Activated CD4-positive, alpha-beta memory T cell treated with anti-CD3 and anti-CD28 coated beads for 36 hours (primary cell): Measurements from ENCODE around the gene LDHA. TPM values are rescaled to one million over a fixed set of nuclear protein-coding genes. Genes with fewer than 3 reads are reported as not detected.

Experiments used
- CTCF ChIA-PET: fragments of 350-600 bp; sonication (Branson Sonifier 250); formaldehyde crosslinking; loops from one replicate; lab custom pipeline; 2021; ENCODE audit warnings: antibody characterized with exemption, inconsistent platforms; lab: Charles Lee
- POLR2A ChIA-PET: fragments of 350-600 bp; sonication (Branson Sonifier 250); formaldehyde crosslinking; loops from one replicate; lab custom pipeline; 2021; ENCODE audit warnings: antibody characterized with exemption; lab: Charles Lee
- DNase-seq: peaks from one replicate; pipeline ENCODE4 v3.0.0-alpha.2; 2020
- H3K27ac Mint-ChIP-seq: one replicate; pipeline ENCODE4 v1.8.0; 2021; ENCODE audit warnings: mixed read lengths
- H3K27me3 Mint-ChIP-seq: one replicate; pipeline ENCODE4 v1.8.0; 2021; ENCODE audit warnings: mixed read lengths
- H3K36me3 Mint-ChIP-seq: one replicate; pipeline ENCODE4 v1.8.0; 2021; ENCODE audit warnings: mixed read lengths
- H3K4me1 Mint-ChIP-seq: one replicate; pipeline ENCODE4 v1.8.0; 2021; ENCODE audit warnings: low read depth, mixed read lengths
- H3K4me3 Mint-ChIP-seq: one replicate; pipeline ENCODE4 v1.8.0; 2021; ENCODE audit warnings: mild to moderate bottlenecking, mixed read lengths
- H3K9me3 Mint-ChIP-seq: one replicate; pipeline ENCODE4 v1.8.0; 2021; ENCODE audit warnings: mixed read lengths
- intact Hi-C: fragments of 100-400 bp; cut with micrococcal nuclease; formaldehyde crosslinking; loops from one replicate; pipeline ENCODE4 v1.15.1; 2023
- microRNA-seq: library from miRNA; unstranded; fragments of <30 nt; microRNA quantifications from one replicate; pipeline ENCODE4 v1.2.0, GENCODE V29; 2022; ENCODE audit warnings: borderline number of aligned reads, borderline microRNAs expressed, borderline replicate concordance
- total RNA-seq, 2 experiments: library from RNA; stranded (reverse); gene quantifications; one replicate each; pipeline ENCODE4 v1.2.3, GENCODE V29; 2021

LDHA gene
- total RNA-seq, 2 experiments from 2014 or later, result 1,556 to 1,579 TPM

- no peak overlapping the region for H3K4me3 Mint-ChIP-seq
- CTCF ChIA-PET, result no interaction called here
- DNase-seq, result no peak
- no peak overlapping the region for H3K27ac Mint-ChIP-seq
- H3K27me3 Mint-ChIP-seq, result no peaks in the 10 kb centered on the region
- H3K4me1 Mint-ChIP-seq, result peaks cover 4% of the 10 kb centered on the region
- intact Hi-C loops, result no loop called here
- POLR2A ChIA-PET, result no interaction called here
- peaks cover 12% of the 10 kb centered on the region for H3K9me3 Mint-ChIP-seq
- no peaks in the 10 kb centered on the region for H3K36me3 Mint-ChIP-seq
These were observed 35.0 kb downstream of the LDHA start for GRCh38 chr11:18429332-18429731.

GRCh38 chr11:18438691-18439090 lies 44.3 kb downstream of the LDHA start:
- intact Hi-C loops, result no loop called here
- ChIA-PET POLR2A (no interaction called here), CTCF (no interaction called here)
- Mint-ChIP-seq H3K4me1 (no peaks in the 10 kb centered on the region), H3K4me3 (no peak overlapping the region), H3K27ac (no peak overlapping the region), H3K27me3 (peaks cover 3% of the 10 kb centered on the region), H3K9me3 (peaks cover 8% of the 10 kb centered on the region), H3K36me3 (no peaks in the 10 kb centered on the region)
- no peak for DNase-seq

GRCh38 chr11:18449251-18449650 lies 54.9 kb downstream of the LDHA start:
- ChIA-PET CTCF (no interaction called here), POLR2A (no interaction called here)
- Mint-ChIP-seq H3K4me3 (no peak overlapping the region), H3K36me3 (no peaks in the 10 kb centered on the region), H3K9me3 (no peaks in the 10 kb centered on the region), H3K27me3 (peaks cover 2% of the 10 kb centered on the region), H3K27ac (no peak overlapping the region), H3K4me1 (no peaks in the 10 kb centered on the region)
- intact Hi-C loops, result no loop called here
- DNase-seq, result no peak

GRCh38 chr11:18452927-18453326 lies 58.6 kb downstream of the LDHA start:
- CTCF ChIA-PET, result interaction anchor here (0.6 to 0.7 kb wide), 2 partner anchors 11 to 211 kb away, joined by 3 read pairs; no protein-coding TSS in a partner anchor
- POLR2A ChIA-PET, result no interaction called here
- H3K27ac Mint-ChIP-seq, result no peak overlapping the region
- H3K27me3 Mint-ChIP-seq, result peaks cover 6% of the 10 kb centered on the region
- H3K36me3 Mint-ChIP-seq, result no peaks in the 10 kb centered on the region
- no peaks in the 10 kb centered on the region for H3K9me3 Mint-ChIP-seq
- intact Hi-C loops, result no loop called here
- no peak overlapping the region for H3K4me3 Mint-ChIP-seq
- H3K4me1 Mint-ChIP-seq, result no peaks in the 10 kb centered on the region
- no peak for DNase-seq

- Mint-ChIP-seq H3K9me3 (no peaks in the 10 kb centered on the region), H3K27ac (no peak within 1 kb of the TSS), H3K27me3 (peaks cover 4% of the 10 kb centered on the region), H3K36me3 (no peaks in the 10 kb centered on the region), H3K4me1 (no peaks in the 10 kb centered on the region), H3K4me3 (peak within 1 kb of the TSS; percentile 14)
- POLR2A ChIA-PET, result interaction anchor here (0.5 kb wide), 1 partner anchor 23 kb away, joined by 3 read pairs; no protein-coding TSS in a partner anchor
- DNase-seq, result peak; percentile 17
- intact Hi-C loops, result no loop called here
- CTCF ChIA-PET, result no interaction called here
These were observed 61.5 kb downstream of the LDHA start, which contains the start of gene LDHAL6A for GRCh38 chr11:18455686-18456372. Gene LDHAL6A, plus strand, starts transcription at chr11:18455856. Its CDS starts 825 bp downstream, at chr11:18456681.

- POLR2A ChIA-PET, result no interaction called here
- intact Hi-C loops, result no loop called here
- Mint-ChIP-seq H3K36me3 (no peaks in the 10 kb centered on the region), H3K27ac (no peak overlapping the region), H3K4me1 (no peaks in the 10 kb centered on the region), H3K4me3 (no peak overlapping the region), H3K27me3 (peaks cover 4% of the 10 kb centered on the region), H3K9me3 (no peaks in the 10 kb centered on the region)
- CTCF ChIA-PET, result no interaction called here
- DNase-seq, result no peak
These were observed 63.1 kb downstream of the LDHA start for GRCh38 chr11:18457450-18457849.

Small RNA genes lying within 50 kb of the gene (microRNA-seq; reads per million reads assigned to microRNA genes)
- gene MIR3159, result not detected

Other genes with a start within 250 kb of the LDHA start
- gene MRGPRX4, start 221.7 kb upstream of the LDHA start, total RNA-seq, result not detected
- not detected for gene SAA4, start 157.8 kb upstream of the LDHA start, total RNA-seq
- not detected for gene SAA2, start 145.9 kb upstream of the LDHA start, total RNA-seq
- gene SAA1, start 128.3 kb upstream of the LDHA start, total RNA-seq, result not detected
- gene HPS5, start 72.4 kb upstream of the LDHA start, total RNA-seq, result 10 to 100 TPM; 19.9 to 20.9 TPM
- 10 to 100 TPM; 37.3 to 39.5 TPM for gene GTF2H1, start 72.0 kb upstream of the LDHA start, total RNA-seq
- not detected for gene LDHC, start 17.8 kb downstream of the LDHA start, total RNA-seq
- under 1 TPM in 1 of 2 experiments, not detected in 1; 0.19 TPM for gene LDHAL6A, start 61.3 kb downstream of the LDHA start, total RNA-seq
- gene TSG101, start 132.4 kb downstream of the LDHA start, total RNA-seq, result 10 to 100 TPM; 41.7 to 45.6 TPM
- gene UEVLD, start 194.2 kb downstream of the LDHA start, total RNA-seq, result 10 to 100 TPM; 20.9 to 26.2 TPM
- 1 to 10 TPM; 2.2 to 2.9 TPM for gene MISFA, start 205.2 kb downstream of the LDHA start, total RNA-seq
- 10 to 100 TPM; 18.7 to 23.4 TPM for gene SPTY2D1, start 239.8 kb downstream of the LDHA start, total RNA-seq